CD4-positive, alpha-beta T cell treated with Interleukin-15 for 4 hours (primary cell): ENCODE measurements around the gene JMJD7.

Source experiments
- DNase-seq: peaks from one replicate; pipeline ENCODE4 v3.0.0-alpha.2; 2020; ENCODE audit warnings: low spot score

JMJD7 gene

GRCh38 chr15:41827880-41828806 lies at the start of gene JMJD7:
Gene JMJD7 (plus strand): TSS chr15:41828092. CDS start chr15:41828125, 33 bp downstream.
- peak; percentile 91 for DNase-seq

- DNase-seq: no peak
Measured at GRCh38 chr15:41778521-41778920, 49.4 kb upstream of the JMJD7 start.

DNA sequence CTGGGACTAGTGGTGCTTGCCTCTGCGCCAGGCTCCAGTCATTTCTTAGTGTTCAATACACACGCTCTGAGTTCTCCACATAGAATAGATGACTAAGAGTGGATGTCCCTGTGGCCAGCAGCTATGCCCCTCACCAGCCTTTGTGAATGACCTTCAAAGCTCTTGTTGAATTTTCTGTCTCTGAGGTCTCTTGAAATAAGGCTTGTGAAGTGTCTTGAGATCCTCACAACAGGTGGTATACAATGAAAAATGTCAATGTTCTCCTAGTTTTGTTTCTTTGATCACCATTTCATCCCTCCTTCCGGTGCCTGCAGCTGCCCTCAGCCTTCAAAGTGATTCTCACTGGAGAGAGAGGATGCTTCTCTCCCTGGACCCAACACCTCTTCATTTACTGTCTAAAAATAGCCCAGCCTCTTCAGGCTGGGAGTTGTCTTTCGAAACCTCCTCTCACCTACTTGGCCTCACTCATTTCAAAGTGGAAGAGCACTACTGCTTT lies 48.2 kb upstream of the JMJD7 start:
- no peak for DNase-seq

- DNase-seq: no peak
Measured at GRCh38 chr15:41780266-41780665, 47.6 kb upstream of the JMJD7 start.

DNA sequence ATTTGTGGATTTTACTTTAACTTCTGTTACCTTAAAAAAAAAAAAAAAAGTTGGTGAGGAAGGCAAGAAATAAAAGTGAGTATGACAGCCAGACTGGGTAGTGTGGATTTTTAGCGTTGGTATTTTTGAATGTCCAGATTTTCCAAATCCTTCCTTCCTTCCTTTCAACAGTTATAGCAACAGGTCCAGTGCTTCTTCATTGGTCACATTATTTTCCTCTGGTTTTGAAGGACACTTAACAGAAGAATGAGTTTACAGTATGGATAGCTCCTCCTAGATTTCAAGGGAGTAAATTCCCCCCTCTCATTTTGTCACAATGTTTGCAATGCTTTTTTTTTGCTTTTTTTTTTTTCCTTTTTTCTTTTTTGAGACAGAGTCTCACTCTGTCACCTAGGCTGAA lies 47.2 kb upstream of the JMJD7 start:
- no peak for DNase-seq

DNA sequence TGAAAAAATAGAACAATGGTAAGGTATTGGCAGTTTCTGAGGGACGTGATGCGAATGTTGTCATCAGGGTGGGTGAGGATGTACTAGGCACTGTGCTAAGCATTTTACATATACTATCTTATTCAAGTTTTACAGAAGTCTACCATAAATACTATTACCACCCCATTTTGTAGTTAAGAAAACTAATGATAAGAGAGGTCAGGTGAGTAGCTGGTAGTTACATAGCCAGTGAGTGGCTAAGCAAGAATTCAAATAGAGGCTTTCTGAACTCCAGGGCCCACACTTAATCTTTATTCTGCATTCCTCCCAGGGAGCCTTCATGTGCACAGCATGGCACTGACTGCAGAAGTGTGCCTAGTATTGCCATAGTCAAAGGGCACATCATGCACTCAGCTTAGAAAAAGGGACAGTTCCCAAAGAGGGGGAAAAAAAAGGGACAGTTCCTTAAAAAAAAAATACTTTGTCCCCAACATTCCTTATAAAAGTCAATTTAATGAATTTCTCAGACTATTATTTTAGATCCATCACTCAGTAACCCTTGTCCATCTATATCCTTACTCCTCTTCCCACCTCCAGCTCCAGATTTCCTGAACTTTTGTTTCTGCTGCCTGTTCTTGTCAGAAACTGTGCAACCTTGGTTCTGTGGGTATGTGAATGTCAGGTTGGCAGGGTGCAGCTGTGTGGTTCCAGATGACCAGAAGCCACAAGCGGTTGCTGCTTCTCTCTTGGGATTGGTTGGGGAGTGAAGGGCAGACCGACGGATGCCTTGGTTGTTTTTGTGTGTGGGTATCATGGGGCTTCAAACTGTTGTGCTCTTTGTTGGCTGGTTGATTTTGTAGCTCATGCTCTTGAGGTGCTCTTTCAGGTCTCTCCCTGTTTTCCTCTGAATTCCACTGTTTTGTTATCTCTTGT lies 45.3 kb upstream of the JMJD7 start:
- no peak for DNase-seq

- DNase-seq: no peak
Measured at GRCh38 chr15:41783296-41783695, 44.6 kb upstream of the JMJD7 start.

DNA sequence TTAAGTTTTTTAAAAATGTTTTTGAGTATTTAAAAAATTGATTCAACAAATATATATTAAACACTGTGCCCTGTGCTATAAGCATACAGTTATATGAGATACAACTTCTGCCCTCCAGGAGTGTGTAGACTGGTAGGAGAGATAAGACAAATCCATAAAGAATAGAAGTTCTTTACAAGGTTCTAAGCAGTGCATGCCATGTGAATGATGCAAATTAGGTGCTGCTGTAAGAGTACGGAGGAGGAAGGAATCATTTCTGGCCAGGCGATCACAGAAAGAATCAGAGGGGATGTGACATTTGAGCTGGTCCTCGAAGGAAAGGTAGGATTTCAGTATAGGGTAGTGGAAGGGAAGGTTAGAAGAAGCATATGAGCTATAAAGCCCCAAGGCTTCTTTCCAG lies 39.6 kb upstream of the JMJD7 start:
- no peak for DNase-seq

DNA sequence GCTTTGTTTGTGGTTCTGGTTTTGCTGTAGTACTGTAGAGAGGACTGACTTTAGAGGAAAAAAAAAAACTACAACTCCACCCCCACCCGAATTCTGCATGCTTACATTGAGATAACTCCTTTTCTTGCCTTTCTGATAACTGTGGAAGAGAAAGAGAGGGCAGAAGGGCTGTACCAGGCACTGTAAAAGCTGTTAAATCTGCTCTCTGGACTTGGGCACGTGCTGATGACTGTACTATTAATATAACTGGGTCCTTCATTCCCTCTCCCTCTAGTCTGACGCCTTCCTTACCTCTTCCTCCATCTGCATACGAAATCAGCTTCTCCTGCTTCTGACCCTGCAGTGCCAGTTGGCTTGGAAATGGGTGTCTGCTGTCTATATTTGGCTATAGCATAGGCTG lies 38.7 kb upstream of the JMJD7 start:
- no peak for DNase-seq

- DNase-seq: no peak
Measured at GRCh38 chr15:41789662-41790061, 38.2 kb upstream of the JMJD7 start.

DNA sequence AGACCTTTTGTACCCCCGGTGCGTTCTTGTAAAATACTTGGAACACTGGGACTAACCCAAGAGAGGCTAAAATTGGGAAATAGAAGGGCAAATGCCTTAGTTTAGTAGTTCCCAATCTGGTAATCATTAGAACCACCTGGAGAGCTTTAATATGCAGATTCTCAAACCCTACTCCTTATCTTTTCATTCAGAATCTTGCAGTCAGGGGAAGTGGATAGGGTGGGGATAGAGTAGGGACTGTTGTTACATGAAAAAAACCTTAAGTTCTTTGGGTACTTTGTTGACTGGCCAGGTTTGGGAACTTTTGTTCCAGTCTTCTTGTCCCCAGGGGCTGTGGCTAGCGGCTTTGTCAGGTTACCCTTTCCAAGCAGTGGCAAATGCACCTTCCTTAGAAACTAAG lies 37.7 kb upstream of the JMJD7 start:
- no peak for DNase-seq

DNA sequence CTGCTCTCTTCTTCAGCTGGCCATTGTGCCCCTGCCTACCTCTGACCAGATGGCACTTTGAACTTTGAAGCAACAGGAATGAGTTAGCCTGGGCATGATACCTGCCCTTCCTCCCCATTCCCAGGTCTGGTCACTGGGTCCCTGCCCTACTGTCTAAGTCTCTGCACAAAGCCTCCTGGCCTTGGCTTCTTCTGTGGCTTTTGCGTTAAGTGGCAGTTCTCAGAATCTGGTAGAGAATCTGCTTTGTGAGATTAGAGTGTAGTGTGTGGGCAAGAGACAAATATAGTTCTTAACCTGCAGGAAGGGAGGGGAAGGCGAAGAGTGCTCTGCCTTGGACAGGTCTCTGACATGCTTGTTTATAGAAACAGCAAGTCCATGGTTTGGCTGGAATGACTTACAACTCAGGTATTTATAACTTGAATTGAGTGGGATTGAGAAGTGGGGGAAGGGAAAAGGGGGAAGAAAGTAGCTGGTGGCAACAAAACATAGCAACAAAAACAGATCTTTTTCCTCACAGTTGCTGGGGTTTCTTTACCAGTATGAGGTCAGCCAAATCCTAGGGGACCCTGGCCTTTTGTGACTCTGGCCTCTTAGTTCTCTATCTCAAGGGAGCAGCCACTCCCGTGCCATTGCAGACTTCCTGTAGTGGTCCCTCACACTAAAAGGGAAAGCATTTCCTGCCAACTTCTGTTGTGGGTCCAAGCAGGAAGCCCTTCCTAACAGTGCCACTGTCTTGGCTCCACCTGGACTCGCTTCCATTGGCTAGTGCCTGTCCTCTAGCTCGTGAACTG lies 36.9 kb upstream of the JMJD7 start:
- no peak for DNase-seq

DNA sequence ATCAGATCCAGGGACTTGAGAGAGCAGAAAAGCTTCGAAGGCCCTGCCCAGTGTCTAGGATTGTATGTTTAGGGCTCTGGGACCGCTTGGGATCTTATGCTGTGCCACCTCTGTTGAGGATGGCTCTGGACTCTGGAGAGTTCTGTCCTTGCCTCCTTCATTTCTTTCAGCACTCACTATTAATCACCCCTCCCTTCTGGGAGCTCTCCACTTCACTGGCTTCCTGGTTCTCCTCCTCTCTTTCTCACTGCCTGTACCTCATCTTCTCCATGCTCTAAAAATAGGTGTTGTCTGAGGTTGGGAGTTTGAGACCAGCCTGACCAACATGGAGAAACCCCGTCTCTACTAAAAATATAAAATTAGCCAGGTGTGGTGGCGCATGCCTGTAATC lies 36.4 kb upstream of the JMJD7 start:
- DNase-seq: no peak

GRCh38 chr15:41792000-41792637 lies 35.8 kb upstream of the JMJD7 start:
- no peak for DNase-seq

GRCh38 chr15:41794081-41794480 lies 33.8 kb upstream of the JMJD7 start:
- no peak for DNase-seq

DNA sequence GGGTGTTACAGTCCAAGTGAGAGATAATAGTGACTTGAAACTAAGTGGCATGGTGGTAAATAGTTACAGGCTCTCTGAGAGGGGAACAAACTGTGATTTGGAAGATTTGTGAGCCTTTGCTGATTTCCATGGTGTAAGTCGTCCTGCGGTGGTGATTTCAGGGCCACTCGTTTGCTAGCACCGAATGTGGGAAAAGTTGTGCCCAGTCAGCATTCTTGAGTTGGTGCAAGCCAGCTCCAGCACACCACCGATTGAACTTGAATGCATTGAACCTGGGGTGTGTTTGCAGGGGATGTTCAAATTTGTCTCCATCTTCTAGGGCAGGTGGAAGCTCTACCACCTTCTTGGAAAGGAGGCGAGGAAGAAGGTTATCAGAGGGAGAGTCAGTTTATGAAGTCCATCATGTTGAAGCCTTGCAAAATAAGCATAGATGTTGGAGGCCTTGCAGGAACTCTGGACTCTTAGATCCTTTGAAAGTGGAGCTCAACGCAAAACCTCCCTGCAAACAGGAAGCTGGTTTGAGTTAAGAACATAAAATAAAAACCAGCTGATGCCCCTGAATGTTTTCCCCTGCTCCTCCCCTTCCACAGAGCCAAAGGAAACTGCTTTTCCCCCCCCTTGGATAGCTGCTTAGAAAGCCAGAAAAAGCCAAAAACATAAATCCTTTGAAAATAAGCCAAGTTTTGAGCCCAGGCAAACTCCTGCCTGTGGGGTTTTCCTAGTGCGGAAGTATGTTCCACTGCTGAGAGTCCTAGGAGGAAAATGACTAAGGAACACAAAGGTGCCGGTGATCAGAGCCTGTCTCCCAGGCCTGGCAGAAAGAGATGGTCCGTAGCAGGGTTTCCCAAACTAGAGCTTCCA lies 31.7 kb upstream of the JMJD7 start:
- no peak for DNase-seq

DNA sequence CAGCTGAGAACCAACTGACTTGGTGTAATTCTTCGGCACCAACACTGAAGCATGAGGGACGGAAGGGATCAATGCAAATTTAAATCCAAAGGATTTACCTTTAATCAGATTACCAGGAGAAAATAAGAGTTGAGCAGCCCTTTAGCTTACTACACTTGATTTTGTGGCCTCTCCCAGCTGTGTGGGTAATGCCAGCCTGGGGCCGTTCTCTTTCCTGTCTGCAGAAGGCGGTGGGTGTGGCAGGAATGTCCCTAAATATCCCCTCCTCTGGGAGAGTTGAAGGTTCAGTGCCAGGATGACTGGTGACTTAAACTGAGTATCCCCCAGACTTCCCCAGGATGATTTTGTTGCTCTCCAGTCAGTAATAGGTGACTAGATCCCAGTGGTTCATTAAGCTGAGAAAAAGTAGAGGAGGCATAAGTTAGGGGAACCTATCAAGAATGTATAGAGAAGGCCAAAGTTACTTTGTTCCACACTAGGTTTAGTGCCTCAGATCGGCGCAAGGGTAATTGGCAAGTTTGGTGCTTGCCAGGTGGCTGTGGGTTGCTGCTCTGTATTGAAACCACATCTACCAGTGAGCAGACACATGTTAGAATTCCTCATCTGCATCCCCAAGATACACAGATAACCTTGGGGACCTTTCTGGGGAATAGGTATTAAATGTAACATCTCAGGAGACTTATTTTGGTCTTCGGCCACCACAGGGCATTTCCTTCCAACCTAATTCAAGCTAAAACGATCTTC lies 30.5 kb upstream of the JMJD7 start:
- no peak for DNase-seq

GRCh38 chr15:41798607-41799487 lies 29.0 kb upstream of the JMJD7 start:
- no peak for DNase-seq

GRCh38 chr15:41799488-41799805 lies 28.4 kb upstream of the JMJD7 start:
- no peak for DNase-seq
